ENCODE results near the gene CRACR2A.

Gene CRACR2A

GRCh38 chr12:3722368-3722767 is 30.5 kb downstream of the CRACR2A start:
- DNase-seq, result no peak

GRCh38 chr12:3720772-3721171 is 32.1 kb downstream of the CRACR2A start:
- no peak for DNase-seq

- no peak for DNase-seq
Measured at GRCh38 chr12:3718100-3718499, 34.8 kb downstream of the CRACR2A start.

DNA sequence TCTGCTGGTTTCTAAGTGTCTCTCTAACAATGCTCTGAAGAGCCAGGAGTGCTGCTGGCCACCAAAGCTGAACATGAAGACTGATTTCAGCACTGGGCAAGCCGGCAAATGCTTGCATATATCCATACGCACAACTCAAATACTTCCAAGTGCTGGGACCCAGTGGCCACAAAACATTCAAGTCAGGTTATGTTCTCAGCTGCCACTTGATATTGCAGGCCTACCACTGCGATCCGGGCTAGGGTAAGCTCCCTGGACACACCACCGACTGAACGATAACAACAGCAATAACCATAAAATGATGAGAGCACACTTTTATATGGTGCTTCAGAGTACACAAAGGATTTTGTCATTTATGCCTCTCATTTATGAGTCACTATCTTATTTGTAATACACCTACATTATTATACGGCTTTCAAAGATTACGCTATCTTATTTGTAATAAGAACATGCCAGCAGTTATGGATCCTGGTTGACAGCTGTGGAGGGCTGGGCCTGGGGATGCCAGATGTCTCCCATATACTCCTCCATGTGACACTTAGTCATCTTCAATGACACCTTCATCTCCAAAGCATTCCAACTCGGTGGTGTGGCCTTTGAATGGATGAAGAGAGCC is 35.5 kb downstream of the CRACR2A start:
- no peak for DNase-seq

DNA sequence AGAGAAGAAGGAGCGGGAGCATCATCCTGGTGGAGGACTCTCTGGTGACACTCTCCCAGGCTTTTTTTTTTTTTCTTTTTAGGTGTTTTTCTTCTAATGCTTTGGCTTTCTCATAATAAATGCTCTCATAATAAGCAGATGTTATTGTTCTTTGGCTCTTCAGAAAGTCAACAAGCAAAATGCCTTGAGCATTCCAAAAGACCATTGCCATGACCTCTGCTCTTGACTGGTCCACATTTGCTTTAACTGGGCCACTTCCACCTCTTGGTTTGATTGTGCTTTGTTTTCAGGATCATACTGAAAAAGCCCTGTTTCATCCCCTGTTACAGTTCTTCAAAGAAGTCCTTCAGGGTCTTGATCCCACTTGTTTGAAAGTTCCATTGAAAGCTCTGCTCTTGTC is 36.9 kb downstream of the CRACR2A start:
- DNase-seq, result no peak

GRCh38 chr12:3713947-3714346 is 39.0 kb downstream of the CRACR2A start:
- DNase-seq, result no peak

- no peak for DNase-seq
Measured at GRCh38 chr12:3713483-3713882, 39.4 kb downstream of the CRACR2A start.

DNA sequence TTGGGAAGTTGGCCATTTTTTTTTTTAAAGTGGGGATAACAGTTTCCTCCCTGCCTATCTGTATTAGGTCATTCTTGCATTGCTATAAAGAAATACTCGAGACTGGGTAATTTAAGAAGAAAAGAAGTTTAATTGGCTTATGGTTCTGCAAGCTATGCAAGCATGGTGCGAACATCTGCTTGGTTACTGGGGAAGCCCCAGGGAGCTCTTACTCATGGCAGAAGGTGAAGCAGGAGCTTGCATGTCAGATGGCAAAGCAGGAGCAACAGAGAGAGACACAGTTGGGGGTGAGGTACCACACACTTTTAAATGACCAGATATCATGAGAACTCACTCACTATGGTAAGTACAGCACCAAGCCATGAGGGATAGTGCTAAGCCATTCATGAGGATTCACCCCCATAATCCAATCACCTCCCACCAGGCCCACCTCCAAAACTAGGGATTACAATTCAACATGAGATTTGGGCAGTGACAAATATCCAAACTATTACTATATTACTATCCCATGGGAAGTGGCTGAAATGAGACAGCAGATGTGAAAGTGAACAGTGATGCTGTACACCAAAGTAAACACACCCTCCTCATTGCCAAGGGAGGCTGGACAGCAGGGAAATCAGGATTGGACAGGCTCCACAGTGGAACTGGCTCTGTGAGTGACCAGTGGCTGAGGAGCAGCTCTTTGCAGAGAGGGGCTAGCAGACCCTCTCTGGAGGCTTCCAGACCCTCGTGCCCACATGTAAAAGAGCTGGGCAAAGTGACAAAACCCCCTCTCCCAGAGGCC is 40.5 kb downstream of the CRACR2A start:
- no peak for DNase-seq

- no peak for DNase-seq
Measured at GRCh38 chr12:3705354-3705675, 47.6 kb downstream of the CRACR2A start.

DNA sequence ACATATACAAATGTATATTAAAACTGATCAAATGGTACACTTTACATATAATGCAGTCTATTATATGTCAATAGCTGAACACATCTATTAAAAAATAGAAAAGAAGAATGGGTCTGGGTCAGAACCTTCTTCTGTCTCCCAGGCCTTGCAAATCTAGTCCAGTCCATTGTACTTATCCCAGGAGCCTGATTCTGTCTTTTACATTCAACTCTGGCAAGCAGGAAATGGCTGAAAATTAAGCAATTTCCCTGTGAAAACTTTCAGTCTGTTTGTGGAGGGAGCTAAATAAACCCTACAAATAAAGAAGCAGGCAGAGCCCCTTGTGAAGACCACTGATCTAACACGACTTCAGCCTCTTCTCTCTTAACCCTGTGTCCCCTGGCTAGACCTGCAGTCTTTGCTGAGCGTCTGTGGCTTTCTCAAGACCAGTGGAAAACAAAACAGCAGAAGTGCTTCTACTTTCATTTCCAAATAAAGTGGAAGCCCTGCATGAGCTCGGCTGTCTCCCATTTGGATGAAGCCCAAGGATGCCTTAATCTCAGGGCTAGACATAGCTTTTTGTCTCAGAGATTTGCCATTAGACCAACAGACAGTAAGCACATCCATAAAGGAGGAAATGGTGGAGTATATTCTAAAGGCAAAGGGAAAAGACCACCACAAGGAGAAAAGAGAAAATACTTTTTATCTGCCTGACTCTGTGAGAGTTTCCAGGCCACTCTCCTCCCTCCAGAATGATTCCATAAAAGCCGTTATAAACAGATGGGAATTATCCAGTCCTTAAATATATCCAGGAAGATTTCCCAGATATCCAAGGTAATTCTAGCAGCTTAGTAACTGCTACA is 48.2 kb downstream of the CRACR2A start:
- no peak for DNase-seq

GRCh38 chr12:3700861-3701260 is 52.0 kb downstream of the CRACR2A start:
- no peak for DNase-seq

DNA sequence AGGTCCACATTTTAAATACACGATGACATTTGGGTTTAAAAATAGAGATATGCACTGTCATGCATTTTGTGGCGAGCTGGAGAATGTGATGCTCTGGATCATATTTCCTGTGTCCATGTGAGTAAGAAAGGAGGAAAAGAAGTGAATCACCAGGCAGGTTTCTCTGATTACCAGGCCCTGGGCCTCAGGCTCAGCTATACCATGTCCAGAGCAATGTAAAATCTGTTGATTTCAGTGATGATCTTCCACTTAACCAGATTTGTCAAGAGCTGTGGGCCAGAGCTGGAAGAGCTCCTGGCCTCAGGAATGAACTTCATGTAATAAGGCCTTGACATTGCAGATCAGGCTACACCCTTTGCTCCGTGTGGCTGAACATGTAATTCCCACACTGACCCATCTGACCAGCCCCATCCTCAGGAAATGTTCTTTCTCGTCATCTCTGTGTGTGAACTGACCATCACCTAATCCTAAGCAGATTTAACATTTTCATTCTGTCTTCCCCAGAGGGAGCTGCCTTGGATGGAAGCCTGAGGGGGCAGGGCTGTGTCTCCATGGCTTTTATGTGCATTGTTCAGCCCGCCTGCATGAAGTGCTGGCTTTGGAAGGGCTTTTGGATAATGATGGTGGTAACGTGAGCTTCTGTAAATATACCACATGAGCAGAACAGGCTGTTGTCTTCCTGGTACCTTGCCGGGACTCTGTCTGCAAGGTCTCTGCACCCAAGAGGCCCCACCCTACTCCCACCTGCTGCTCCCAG is 54.5 kb downstream of the CRACR2A start:
- no peak for DNase-seq

GRCh38 chr12:3697311-3697870 is 55.5 kb downstream of the CRACR2A start:
- no peak for DNase-seq

DNA sequence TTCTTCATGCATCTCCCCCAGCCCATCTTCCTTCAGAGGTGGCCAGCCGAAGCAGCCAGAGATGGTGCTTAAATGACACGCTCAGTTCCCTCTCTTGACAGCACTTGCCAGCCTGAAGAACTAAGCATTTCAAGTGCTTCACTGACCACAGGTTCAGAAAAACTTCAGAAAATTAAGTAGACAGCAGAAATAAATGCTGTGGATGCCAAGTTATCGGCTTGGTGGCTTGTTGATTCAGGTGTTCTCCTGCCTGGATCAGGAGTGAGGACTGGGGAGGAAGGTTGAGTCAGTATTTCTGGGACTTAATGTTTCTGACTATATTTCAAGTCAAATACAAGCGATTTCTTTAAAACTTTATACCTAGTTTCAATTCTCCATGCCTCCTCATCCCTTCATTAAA is 58.2 kb downstream of the CRACR2A start:
- no peak for DNase-seq

DNA sequence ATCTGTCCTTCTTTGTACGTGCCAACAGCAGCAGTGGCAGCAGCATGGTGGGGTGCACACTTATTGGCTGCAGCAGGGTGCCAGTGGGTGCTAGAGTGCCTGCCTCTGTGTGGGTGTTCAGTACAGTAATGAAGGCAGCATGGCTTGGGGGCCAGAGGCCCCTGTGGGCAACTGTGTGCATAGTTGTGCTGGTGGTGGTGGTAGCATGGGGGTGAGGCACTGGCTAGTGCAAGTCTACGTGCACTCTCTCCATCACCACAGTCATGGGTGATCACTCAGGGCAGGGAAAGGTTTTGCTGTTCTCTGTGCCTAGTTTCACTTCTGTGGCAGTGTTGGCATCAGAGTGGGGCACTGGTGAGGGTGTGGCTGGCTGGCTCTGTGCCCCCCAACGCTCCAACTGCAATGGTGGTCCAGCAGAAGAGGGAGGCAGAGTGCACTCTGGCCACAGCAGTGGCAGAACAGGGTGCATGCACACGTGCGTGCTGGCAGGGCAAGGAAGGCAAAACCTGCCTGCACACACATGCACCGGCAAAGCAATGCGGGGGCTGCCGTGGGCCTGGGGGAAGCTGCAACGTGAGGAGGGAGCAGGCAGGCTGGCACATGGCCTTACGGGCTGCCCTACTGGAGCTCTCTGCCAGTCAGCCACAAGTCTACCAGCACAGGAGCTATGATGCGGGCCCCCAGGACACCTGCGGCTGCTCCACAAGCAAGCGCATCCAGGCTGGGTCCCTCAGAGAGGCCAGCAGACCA is 60.1 kb downstream of the CRACR2A start:
- DNase-seq, result no peak

DNA sequence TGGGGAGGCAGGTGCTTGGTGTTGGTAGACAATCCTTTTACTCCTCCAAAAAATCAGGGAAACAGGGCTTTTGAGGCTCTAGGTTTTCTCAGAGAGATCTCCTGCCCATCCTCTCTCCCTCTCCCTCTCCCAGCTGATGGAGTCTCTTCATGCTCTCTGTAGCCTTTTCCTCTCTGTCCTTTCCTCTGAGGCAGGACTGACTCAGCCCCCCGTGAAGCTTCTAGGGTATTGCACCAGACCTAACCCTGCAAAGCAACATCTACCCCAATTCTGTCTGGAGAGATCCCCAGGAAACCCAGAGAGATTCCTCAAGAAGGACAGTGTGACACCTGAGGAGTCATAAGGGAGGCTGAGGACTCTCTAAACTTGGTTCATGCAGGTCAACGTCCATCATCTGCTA is 66.4 kb downstream of the CRACR2A start:
- DNase-seq, result no peak

DNA sequence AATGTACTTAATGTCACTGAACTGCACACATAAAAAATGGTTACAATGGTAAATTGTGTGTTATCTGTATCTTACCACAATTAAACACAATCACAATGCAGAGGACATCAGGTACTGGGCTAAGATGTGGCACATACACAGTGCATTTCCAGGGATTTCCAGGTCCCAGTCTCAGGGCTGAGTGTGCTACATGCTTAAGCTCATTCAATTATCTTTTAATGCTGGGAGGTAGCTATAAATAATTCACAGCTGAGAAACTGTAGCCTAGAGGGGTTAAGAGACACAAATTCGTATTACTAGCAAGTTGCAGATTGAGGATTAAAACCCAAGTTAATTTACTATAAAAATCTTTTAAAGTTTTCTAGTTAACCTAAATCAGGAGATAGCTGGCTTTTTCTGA is 67.1 kb downstream of the CRACR2A start:
- no peak for DNase-seq

DNA sequence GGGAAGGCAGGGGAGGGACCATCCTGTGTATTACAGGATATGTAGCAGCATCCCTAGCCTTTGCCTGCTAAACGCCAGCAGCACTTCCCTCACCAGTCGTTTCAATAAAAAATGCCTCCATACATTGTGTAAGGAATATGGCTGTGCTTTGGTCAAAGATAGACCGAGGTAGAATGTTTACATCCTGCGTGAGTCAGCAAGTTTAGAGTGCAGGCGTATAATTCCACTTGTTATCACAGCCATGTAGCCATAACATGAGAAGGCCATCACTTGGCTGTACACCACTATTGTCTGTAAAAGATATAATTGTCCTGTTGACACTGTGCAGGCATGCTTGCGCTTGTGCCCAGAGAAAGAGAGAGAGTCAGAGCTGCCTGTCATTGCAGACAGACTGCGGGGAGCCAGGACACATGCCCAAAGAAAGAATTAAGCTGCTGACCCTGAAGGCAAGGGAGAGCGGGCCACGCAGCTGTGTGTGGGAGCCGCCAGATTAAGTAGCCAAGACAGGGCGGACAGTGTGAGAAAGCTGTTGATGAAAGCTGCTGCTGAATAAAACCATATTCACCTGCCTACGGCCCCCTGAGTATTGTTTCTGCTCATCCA is 68.4 kb downstream of the CRACR2A start:
- no peak for DNase-seq

DNA sequence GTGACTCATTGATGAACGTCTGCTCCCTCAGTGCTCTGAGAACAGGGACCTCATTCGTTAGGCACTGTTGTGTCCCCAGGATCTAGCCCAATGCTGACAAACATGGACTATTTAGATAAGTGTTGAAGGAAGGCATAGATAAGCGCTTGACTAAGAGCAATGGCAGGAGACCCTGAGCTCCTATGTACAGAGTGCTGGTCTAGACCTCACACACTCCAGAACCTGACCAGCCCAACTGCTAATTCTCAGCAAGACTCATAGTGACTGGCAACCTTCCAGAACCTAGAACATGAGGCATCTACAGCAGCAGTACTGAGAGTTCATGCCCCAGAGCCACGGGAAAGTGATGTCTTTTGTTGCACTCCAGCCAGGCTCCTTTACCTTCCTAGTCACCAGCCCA is 69.2 kb downstream of the CRACR2A start:
- no peak for DNase-seq

- DNase-seq, result no peak
Measured at GRCh38 chr12:3681595-3682061, 71.3 kb downstream of the CRACR2A start.

GRCh38 chr12:3680919-3681594 is 71.9 kb downstream of the CRACR2A start:
- DNase-seq, result no peak

All from OCI-M1 (cell line).